COLO829 (cell line): ENCODE data around the gene GUCA1C.
A peak's percentile ranks its signal among the peaks of the same experiment; 100 is the strongest.

Source experiments
- DNase-seq: peaks from one replicate; pipeline ENCODE4 v3.0.0; 2012; ENCODE audit warnings: low spot score

GUCA1C gene

GRCh38 chr3:108953700-108954099 lies at the start of gene GUCA1C:
Gene GUCA1C (minus strand): TSS chr3:108953879. CDS start chr3:108953762, 117 bp downstream.
- no peak for DNase-seq

- DNase-seq, result no peak
Measured at GRCh38 chr3:108998436-108998835, 44.8 kb upstream of the GUCA1C start.

- DNase-seq, result no peak
Measured at GRCh38 chr3:108985844-108986243, 32.2 kb upstream of the GUCA1C start.

GRCh38 chr3:108983051-108983450 lies 29.4 kb upstream of the GUCA1C start:
- DNase-seq, result no peak

GRCh38 chr3:108976058-108976457 lies 22.4 kb upstream of the GUCA1C start:
- DNase-seq, result no peak

- DNase-seq, result no peak
Measured at GRCh38 chr3:108973019-108973418, 19.3 kb upstream of the GUCA1C start.

- no peak for DNase-seq
Measured at GRCh38 chr3:108972482-108972881, 18.8 kb upstream of the GUCA1C start.

- DNase-seq, result no peak
Measured at GRCh38 chr3:108970561-108970960, 16.9 kb upstream of the GUCA1C start.

GRCh38 chr3:108966773-108967172 lies 13.1 kb upstream of the GUCA1C start:
- no peak for DNase-seq

GRCh38 chr3:108959017-108959416 lies 5.3 kb upstream of the GUCA1C start:
- DNase-seq, result peak; percentile 18

- no peak for DNase-seq
Measured at GRCh38 chr3:108953210-108953609, 469 bp downstream of the GUCA1C start.

GRCh38 chr3:108951820-108952501 lies 1.7 kb downstream of the GUCA1C start:
- DNase-seq, result no peak

- DNase-seq, result no peak
Measured at GRCh38 chr3:108947855-108948254, 5.8 kb downstream of the GUCA1C start.

GRCh38 chr3:108946292-108947285 lies 7.1 kb downstream of the GUCA1C start:
- peak; percentile 57 for DNase-seq

- DNase-seq, result no peak
Measured at GRCh38 chr3:108940568-108941263, 13.0 kb downstream of the GUCA1C start.

- no peak for DNase-seq
Measured at GRCh38 chr3:108940166-108940565, 13.5 kb downstream of the GUCA1C start.

GRCh38 chr3:108936924-108937689 lies 16.6 kb downstream of the GUCA1C start:
- no peak for DNase-seq

GRCh38 chr3:108931035-108931434 lies 22.6 kb downstream of the GUCA1C start:
- DNase-seq, result no peak

- no peak for DNase-seq
Measured at GRCh38 chr3:108918866-108919265, 34.8 kb downstream of the GUCA1C start.

GRCh38 chr3:108914774-108915641 lies 38.7 kb downstream of the GUCA1C start:
- peak; percentile 83 for DNase-seq

GRCh38 chr3:108909799-108910198 lies 43.9 kb downstream of the GUCA1C start:
- no peak for DNase-seq
